RCC 7860 (cell line): ENCODE results near the gene ASB4.
A peak's percentile ranks its signal among the peaks of the same experiment; 100 is the strongest.
"Not testable (repeated sequence)": the region's sequence is repeated elsewhere in the genome, so short reads cannot be mapped to it uniquely, and the experiment has no call there.

Source experiments
- DNase-seq: peaks from one replicate; pipeline ENCODE4 v3.0.0-alpha.2; 2015; ENCODE audit warnings: low spot score
- FAIRE-seq: peaks from 2 replicates; lab custom pipeline; 2012; peaks lifted over from hg19 to GRCh38; lab: Jason Lieb, UNC

Gene ASB4

GRCh38 chr7:95549818-95550529 is 64.2 kb downstream of the ASB4 start:
- FAIRE-seq (peak; percentile 93), DNase-seq (peak; percentile 90)

DNA sequence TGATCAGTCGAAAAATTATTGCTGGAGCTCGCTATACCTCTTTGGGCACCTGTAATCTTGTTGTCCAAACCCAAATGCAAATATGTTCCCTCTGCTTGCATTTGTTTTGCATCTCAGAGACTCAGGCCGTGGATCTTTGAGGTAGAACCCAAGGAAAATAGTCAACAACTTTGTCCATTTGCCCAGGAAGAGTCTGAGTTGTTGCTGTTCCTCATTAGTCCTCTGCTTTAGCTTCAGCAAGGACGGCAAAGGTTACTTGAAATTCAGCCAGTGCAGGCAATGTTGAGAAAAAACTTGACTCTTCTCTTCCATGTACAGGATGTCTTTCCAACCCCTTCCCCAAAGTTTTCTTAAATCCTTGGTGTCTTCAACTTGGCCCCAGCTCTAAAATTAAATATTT is 64.8 kb downstream of the ASB4 start:
- no peak for FAIRE-seq
- DNase-seq = no peak

DNA sequence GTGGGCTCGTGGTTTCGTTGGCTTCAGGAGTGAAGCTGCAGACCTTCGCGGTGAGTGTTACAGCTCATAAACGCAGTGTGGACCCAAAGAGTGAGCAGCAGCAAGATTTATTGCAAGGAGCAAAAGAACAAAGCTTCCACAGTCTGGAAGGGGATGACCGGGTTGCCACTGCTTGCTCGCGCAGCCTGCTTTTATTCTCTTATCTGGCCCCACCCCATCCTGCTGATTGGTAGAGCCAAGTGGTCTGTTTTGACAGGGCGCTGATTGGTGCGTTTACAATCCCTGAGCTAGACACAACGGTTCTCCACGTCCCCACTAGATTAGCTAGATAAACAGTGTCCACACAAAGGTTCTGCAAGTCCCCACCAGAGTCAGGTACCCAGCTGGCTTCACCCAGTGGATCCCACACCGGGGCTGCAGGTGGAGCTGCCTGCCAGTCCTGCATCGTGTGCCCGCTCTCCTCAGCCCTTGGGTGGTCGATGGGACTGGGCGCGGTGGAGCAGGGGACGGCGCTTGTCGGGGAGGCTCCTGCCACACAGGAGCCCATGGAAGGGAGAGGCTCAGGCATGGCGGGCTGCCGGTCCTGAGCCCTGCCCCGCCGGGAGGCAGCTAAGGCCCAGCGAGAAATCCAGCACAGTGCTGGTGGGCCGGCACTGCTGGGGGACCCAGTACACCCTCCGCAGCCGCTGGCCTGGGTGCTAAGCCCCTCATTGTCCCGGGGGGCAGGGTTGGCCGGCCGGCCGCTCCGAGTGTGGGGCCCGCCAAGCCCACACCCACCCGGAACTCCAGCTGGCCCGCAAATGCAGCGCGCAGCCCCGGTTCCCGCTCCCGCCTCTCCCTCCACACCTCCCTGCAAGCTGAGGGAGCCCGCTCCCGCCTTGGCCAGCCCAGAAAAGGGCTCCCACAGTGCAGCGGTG is 66.5 kb downstream of the ASB4 start:
- FAIRE-seq = not testable (repeated sequence)

DNA sequence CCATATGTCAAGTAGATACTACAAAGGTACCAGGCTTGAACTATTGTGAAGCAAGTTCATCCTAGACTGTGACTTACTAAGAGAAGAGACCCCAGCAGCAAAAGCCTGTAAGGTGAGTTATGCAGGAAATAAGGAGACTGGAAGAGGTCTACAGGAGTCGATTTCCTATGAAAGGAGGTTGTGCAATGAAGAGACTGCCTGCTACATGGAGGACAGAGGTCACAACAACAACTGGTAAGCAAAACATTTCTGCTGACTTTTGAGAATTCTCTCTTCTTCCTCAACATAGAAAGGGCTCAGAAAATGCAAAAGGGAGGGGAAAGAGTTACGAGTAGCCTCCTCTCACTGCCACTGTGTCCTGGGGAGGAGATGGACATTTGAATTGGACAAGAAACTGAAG is 68.2 kb downstream of the ASB4 start:
- no peak for FAIRE-seq

More for the DNA sequence above, 66.5 kb downstream of the ASB4 start:
- DNase-seq = not testable (repeated sequence)

GRCh38 chr7:95556777-95557176 is 71.0 kb downstream of the ASB4 start:
- DNase-seq (no peak), FAIRE-seq (no peak)

More for the DNA sequence above, 68.2 kb downstream of the ASB4 start:
- no peak for DNase-seq

DNA sequence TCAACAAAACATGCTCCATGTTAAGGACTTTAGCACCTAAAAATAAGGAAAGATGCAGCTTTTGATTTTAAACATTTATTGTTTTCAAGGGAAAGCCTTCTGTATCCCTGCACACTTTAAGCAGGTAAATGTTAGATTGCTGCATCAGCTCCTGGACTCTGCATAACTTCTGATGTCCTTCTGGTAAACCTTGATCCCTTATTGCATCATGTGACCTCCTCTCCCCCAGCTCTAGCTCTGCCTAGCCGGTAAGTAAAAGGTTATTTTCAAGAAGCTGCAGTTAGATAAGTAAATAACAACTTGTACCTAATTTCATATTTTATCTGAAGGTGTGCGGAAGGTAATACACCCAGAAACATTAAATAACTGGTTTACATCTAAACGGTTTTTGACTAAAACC is 73.1 kb downstream of the ASB4 start:
- no peak for DNase-seq
- no peak for FAIRE-seq

DNA sequence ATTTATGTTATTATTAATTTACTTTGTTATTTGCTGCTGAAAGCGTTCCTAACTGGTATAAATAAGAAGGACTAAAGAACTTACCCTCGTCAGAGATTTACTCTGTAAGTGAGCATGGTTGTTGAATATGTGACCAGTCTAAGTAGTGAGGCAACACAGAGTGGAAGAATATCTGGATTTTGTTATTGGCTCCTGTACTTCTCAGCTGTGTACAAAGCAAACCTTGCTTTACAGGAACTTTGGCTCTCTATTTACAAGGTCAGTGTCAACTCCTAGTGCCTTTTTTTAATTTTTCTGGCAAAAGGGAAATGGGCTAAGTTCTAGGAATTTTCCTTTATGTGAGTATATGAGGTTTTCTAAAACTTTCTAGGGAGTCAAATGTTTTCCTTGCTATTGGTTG is 74.9 kb downstream of the ASB4 start:
- FAIRE-seq (no peak), DNase-seq (no peak)

DNA sequence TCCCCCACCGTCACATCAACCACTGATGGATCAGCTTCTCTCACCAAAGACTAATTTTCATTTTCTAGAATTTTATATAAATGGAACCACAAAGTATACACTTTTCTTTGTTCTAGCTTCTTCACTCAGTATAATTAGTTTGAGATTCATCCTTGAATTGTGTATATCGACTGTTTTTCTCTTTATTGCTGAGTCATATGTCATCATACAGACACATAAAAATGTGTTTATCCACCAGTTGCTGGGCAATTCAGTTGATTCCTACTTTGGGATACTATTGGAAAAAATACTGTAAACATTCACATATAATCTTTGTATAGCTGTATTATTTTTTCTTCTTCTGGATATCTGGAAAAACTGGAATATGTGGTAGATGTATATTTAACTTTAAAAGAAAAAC is 84.0 kb downstream of the ASB4 start:
- FAIRE-seq (no peak), DNase-seq (no peak)

- FAIRE-seq (no peak), DNase-seq (peak; percentile 37)
Observed at GRCh38 chr7:95577137-95577536, 91.4 kb downstream of the ASB4 start.

- FAIRE-seq (no peak), DNase-seq (no peak)
Observed at GRCh38 chr7:95578299-95578855, 92.6 kb downstream of the ASB4 start.

DNA sequence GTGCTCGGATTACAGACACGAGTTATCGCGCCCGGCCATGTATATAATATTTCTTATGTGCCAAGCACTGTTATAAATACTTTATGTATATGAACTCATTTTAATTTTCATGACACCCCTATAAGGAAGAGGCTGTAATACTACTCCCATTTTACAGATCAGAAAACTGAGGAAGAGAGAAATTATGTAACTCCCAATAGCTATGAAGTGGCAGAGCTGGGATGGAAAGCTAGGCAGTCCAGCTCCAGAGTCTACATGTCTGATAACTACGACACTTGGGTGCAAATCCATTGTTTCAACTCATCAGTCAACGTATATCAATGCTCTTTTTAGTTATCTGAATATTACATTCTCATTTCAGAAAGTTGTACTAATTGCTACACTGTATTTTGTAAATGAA is 93.6 kb downstream of the ASB4 start:
- DNase-seq = no peak
- FAIRE-seq = no peak

- FAIRE-seq (no peak), DNase-seq (no peak)
Observed at GRCh38 chr7:95581467-95581866, 95.7 kb downstream of the ASB4 start.

GRCh38 chr7:95582578-95583293 is 97.0 kb downstream of the ASB4 start:
- FAIRE-seq (no peak), DNase-seq (no peak)

GRCh38 chr7:95583834-95584621 is 98.3 kb downstream of the ASB4 start:
- DNase-seq = no peak
- no peak for FAIRE-seq

DNA sequence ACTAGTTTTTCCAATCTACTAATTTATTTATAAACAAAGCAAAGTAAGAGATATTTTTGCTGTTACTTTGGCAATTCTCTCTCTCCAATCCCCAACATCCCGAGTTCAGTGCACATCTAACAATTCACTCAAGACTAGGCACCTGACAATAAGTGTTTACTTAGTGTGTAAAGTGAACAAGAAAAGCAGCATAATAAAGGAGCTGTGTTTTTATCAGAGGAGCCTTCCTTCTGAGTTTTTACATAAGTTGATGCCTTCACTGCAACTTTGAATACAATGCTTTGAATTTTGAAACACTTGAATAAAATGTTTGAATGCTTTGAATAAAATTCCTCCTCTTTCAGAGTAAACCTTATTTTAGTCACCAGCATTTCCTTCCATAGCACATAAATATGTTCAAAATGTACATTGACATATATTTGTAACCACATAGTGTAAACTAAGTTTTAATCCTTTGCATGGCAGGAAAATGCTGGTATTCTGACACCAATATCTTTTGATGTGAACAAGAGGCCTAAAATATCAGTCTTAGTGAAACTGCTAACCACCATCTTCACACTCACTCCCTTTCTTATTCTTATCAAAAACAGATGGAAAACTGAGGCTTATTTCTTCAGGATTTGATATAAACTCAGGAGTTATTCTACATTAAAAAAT is 99.2 kb downstream of the ASB4 start:
- FAIRE-seq (no peak), DNase-seq (no peak)

DNA sequence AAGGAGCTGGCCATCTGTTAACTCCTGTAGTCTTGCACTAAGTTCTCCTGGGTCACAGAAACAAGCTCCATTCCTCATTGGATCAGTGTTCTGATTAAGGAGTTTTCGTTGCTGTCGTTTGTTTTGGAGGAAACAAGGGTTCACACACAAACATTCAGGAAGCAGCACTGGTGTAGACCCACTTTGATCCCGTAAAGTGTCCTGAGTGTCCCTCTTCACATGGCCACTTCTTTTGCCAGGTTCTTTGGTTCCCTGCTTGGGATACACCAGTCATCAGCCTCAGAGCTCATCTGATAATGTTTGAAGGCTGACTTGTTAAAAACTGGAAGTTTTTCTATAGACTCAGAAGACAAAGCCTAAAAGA is 99.7 kb downstream of the ASB4 start:
- FAIRE-seq (no peak), DNase-seq (no peak)

DNA sequence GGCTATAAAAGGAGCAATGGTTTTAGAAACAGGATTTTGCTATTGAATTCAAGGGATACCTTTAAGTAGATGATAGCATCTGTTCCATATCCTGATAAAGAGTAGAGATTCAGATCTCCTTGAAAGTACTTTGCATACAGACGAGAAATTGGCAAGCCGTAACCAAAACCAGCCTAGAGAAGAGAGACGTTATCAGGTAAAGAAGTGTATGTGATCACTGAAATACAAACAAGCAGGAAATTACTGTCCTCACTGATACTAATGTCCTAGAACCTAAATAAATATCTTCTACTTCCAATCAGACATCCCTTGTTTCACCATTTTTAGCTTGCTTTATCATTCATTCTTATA is 101.2 kb downstream of the ASB4 start:
- DNase-seq = no peak
- no peak for FAIRE-seq

- FAIRE-seq (no peak), DNase-seq (no peak)
Observed at GRCh38 chr7:95589031-95589430, 103.3 kb downstream of the ASB4 start.

DNA sequence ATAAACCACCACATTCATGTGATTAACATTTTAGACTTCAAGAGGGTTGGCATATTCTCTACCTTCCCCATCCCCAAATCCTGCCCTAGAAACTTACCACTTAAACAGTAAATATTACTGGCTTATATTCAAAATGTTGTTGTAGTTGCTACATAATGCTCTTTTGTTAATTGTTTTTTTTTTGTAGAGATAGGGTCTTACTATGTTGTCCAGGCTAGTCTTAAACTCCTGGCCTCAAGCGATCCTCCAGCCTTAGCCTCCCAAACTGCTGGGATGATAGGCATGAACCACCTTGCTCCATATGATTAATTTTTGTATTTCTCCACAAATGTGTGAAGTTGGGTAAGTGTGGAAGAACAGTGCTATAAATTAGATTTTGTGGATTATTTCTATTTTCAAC is 104.0 kb downstream of the ASB4 start:
- FAIRE-seq = no peak
- no peak for DNase-seq
